ENCODE measurements around the gene OVOL1.

Gene OVOL1

GRCh38 chr11:65778431-65778900 lies 8.4 kb upstream of the OVOL1 start:
- no peak for DNase-seq

GRCh38 chr11:65778901-65779668 lies 7.8 kb upstream of the OVOL1 start:
- no peak for DNase-seq

- DNase-seq: no peak
These were observed 7.3 kb upstream of the OVOL1 start for GRCh38 chr11:65779669-65779918.

- peak; percentile 49 to 62 (median 61) for DNase-seq
These were observed 6.7 kb upstream of the OVOL1 start for GRCh38 chr11:65779919-65780769.

- peak; percentile 48 to 60 (median 55) for DNase-seq
These were observed 6.1 kb upstream of the OVOL1 start, which contains the start of gene AP5B1 for GRCh38 chr11:65780770-65781151. Gene AP5B1 (minus strand): TSS chr11:65780976. CDS start chr11:65780591, 385 bp downstream.

GRCh38 chr11:65781152-65781961 lies 5.5 kb upstream of the OVOL1 start:
- no peak for DNase-seq

- DNase-seq: no peak
These were observed 4.7 kb upstream of the OVOL1 start for GRCh38 chr11:65781962-65782815.

GRCh38 chr11:65782816-65783228 lies 4.0 kb upstream of the OVOL1 start:
- no peak for DNase-seq

GRCh38 chr11:65785319-65786007 lies 1.4 kb upstream of the OVOL1 start:
- no peak for DNase-seq

- DNase-seq: no peak
These were observed 666 bp upstream of the OVOL1 start for GRCh38 chr11:65786008-65786785.

GRCh38 chr11:65787649-65788622 lies 1.1 kb downstream of the OVOL1 start:
- no peak for DNase-seq

- no peak for DNase-seq
These were observed 2.0 kb downstream of the OVOL1 start for GRCh38 chr11:65788821-65789220.

- DNase-seq: no peak
These were observed 2.6 kb downstream of the OVOL1 start for GRCh38 chr11:65789230-65790103.

- DNase-seq: no peak
These were observed 3.4 kb downstream of the OVOL1 start for GRCh38 chr11:65790104-65790901.

- DNase-seq: no peak
These were observed 4.2 kb downstream of the OVOL1 start for GRCh38 chr11:65790902-65791650.

GRCh38 chr11:65791719-65792213 lies 4.9 kb downstream of the OVOL1 start:
- DNase-seq: peak; percentile 18 to 43 (median 28)

- no peak for DNase-seq
These were observed 5.6 kb downstream of the OVOL1 start for GRCh38 chr11:65792456-65792855.
